ENCODE measurements around the gene BROX. TPM values are rescaled to one million over a fixed set of nuclear protein-coding genes. Genes with fewer than 3 reads are reported as not detected.

The BROX gene
- total RNA-seq, 1 donor from 2014 or later = 32.5 TPM

DNA sequence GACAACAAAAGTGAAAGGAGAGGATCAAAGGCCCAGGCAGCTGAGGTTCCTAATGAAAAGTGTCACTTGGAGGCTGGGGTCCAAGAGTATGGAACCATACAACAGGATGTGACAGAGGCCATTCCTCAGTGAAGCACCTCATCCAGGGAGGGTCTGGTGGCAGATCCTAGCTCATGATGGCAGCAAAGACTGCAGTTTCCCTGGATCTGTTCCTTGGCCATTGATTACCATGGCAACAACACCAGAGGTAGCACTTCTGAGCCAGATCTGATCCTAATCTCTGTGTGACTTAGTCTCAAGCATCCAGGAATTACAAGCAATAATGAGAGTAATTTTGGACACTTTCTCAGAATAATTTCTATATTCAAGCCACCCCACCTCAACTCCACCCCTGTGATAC lies 37.6 kb downstream of the BROX start:
- peaks cover 7% of the 10 kb centered on the region for H3K27me3 Mint-ChIP-seq
- H3K36me3 Mint-ChIP-seq = no peaks in the 10 kb centered on the region
- no peak overlapping the region for H3K4me3 Mint-ChIP-seq
- peaks cover 4% of the 10 kb centered on the region for H3K9me3 Mint-ChIP-seq
- DNase-seq (ENCODE audit: extremely low spot score, unreplicated experiment) = no peak
- TF ChIP-seq, protein P1, sequence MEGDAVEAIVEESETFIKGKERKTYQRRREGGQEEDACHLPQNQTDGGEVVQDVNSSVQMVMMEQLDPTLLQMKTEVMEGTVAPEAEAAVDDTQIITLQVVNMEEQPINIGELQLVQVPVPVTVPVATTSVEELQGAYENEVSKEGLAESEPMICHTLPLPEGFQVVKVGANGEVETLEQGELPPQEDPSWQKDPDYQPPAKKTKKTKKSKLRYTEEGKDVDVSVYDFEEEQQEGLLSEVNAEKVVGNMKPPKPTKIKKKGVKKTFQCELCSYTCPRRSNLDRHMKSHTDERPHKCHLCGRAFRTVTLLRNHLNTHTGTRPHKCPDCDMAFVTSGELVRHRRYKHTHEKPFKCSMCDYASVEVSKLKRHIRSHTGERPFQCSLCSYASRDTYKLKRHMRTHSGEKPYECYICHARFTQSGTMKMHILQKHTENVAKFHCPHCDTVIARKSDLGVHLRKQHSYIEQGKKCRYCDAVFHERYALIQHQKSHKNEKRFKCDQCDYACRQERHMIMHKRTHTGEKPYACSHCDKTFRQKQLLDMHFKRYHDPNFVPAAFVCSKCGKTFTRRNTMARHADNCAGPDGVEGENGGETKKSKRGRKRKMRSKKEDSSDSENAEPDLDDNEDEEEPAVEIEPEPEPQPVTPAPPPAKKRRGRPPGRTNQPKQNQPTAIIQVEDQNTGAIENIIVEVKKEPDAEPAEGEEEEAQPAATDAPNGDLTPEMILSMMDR (conservative IDR thresholded peaks at IDR 0.05) = no peak
- no peaks in the 10 kb centered on the region for H3K4me1 Mint-ChIP-seq (ENCODE audit: unreplicated experiment)
- H3K27ac Mint-ChIP-seq = no peak overlapping the region

DNA sequence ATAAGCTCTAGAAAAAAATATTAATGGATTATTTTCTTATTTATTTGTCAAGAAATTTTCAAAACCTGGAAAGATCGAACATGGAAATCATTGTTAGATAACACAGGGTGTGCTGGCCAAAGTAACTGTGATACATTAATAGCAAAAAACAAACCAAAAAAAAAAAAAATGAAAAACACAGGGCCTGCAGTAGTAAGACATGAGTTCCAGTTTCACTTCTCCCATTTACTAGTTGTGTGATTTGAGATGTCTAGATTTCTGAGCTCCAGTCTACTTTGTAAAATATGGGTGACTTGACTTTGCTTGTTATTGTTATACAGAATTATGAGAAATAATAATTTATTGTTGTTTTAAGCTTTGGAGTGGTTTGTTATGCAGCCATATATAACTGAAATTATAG lies 38.3 kb downstream of the BROX start:
- Mint-ChIP-seq H3K4me3 (no peak overlapping the region), H3K9me3 (peaks cover 4% of the 10 kb centered on the region), H3K4me1 (ENCODE audit: unreplicated experiment) (no peaks in the 10 kb centered on the region), H3K27ac (no peak overlapping the region), H3K27me3 (peaks cover 7% of the 10 kb centered on the region), H3K36me3 (no peaks in the 10 kb centered on the region)
- TF ChIP-seq, protein P1 (conservative IDR thresholded peaks at IDR 0.05) = no peak
- DNase-seq (ENCODE audit: extremely low spot score, unreplicated experiment) = no peak

DNA sequence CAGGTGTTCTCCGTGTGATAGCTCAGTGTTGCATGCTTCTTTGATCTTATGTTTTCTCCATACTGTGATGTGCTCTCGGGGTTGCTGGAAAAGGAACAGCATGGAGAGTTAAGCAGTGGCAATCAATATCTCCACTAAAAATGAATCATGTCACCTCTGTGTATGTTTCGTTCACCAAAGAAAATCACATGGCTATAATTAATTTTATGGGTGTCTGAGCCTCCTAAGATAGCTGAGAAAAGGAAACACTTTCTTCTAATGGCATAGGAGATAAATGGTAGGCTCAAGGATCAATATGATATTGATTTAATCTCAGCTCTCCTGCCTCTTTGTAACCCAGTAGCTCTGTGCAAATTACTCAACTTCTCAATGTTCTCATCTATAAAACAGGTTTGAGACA lies 38.9 kb downstream of the BROX start:
- no peak overlapping the region for H3K27ac Mint-ChIP-seq
- no peaks in the 10 kb centered on the region for H3K36me3 Mint-ChIP-seq
- no peak for DNase-seq (ENCODE audit: extremely low spot score, unreplicated experiment)
- H3K9me3 Mint-ChIP-seq = peaks cover 4% of the 10 kb centered on the region
- peaks cover 7% of the 10 kb centered on the region for H3K27me3 Mint-ChIP-seq
- TF ChIP-seq, protein P1 (conservative IDR thresholded peaks at IDR 0.05) = no peak
- H3K4me3 Mint-ChIP-seq = no peak overlapping the region
- H3K4me1 Mint-ChIP-seq (ENCODE audit: unreplicated experiment) = no peaks in the 10 kb centered on the region

DNA sequence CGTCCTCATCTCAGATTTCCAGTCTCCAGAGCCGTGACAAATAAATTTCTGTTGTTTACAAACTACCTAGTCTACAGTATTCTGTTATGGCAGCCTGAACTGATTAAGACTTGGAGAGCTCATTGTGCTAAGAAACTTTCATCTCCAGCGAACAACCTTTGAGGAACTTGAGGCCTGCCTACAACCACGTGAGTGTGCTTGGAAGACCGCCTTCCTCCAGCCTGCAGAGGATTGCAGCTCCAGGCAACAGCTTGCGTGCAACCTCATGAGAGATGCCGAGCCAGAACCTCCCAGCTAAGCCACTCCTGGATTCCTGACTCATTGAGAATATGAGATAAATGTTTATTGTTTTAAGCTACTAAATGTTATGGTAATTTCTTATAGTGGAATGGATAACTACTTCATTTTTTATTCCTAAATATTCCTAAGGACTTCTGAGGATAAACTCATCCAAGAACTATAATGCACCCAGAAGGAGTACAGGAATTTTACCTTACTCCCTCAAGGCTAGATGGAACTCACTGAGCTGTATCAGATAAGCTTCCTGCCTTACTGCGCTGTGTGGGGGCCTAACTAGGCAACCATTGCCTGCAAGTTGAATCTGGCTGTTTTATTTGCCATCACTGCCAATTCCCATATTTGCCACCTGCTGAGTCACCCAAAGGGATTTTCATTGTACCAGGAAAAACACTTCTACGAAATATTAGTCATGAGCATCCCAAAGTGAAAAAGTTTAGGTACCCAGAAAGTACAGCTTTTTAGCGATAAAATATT lies 42.2 kb downstream of the BROX start:
- DNase-seq (ENCODE audit: extremely low spot score, unreplicated experiment) = no peak
- Mint-ChIP-seq H3K4me1 (ENCODE audit: unreplicated experiment) (peaks cover 5% of the 10 kb centered on the region), H3K27ac (peak overlapping the region; percentile 70), H3K36me3 (no peaks in the 10 kb centered on the region), H3K4me3 (peak overlapping the region; percentile 25), H3K9me3 (peaks cover 4% of the 10 kb centered on the region), H3K27me3 (no peaks in the 10 kb centered on the region)
- TF ChIP-seq, protein P1 (conservative IDR thresholded peaks at IDR 0.05) = no peak

DNA sequence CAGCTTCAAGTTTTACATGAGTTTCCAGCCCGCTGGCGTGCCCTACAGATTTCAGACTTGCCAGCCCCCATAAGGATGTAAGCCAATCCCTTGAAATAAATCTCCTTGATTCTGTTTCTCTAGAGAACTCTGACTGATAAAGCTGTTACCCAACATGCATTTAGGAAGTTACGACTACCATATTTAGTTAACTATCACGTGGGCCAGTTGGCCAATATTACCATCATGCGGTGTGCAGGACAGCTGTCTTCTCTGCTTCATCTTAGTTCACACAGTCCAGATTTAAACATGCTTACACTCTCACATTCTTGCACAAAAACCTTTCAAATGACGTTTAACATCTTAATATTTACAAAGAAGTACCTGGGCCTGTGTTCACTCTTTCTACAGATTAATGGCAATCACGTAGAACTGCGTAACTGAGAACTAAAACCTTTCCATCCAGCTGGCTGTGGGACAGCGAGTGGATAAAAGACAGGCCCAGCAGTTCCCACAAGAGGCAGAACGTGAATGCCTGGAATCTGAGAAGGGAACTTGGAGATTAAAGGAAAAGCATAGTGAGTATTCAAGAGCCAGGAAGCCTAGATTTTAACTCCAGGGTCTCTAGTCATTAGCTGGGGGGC lies 45.4 kb downstream of the BROX start:
- Mint-ChIP-seq H3K27me3 (peaks cover 7% of the 10 kb centered on the region), H3K4me1 (ENCODE audit: unreplicated experiment) (peaks cover 5% of the 10 kb centered on the region), H3K36me3 (no peaks in the 10 kb centered on the region), H3K27ac (no peak overlapping the region), H3K4me3 (no peak overlapping the region), H3K9me3 (peaks cover 7% of the 10 kb centered on the region)
- DNase-seq (ENCODE audit: extremely low spot score, unreplicated experiment) = no peak
- TF ChIP-seq, protein P1 (conservative IDR thresholded peaks at IDR 0.05) = no peak

Measured in type B pancreatic cell (in vitro differentiated cells).